Thoracic aorta (tissue), 2 donors: ENCODE measurements around the gene ZRANB1. TPM values are rescaled to one million over a fixed set of nuclear protein-coding genes. Genes with fewer than 3 reads are reported as not detected.

Source experiments
- ATAC-seq: fragments of 150-250 bp; one replicate; pipeline ENCODE4 v1.8.0; 2017; ENCODE audit warnings: low read depth; ENCODE audit not compliant: insufficient number of reproducible peaks, low FRiP score
- DNase-seq: peaks from one replicate; pipeline ENCODE4 v3.0.0-alpha.2; 2020; ENCODE audit warnings: low spot score
- H3K27ac ChIP-seq, 2 donors: fragments of 200-600 bp; sonication (generic); 1 replicate in 1 of 2; 2 replicates in 1 of 2; pipeline ENCODE4 v1.5.1; 2016; ENCODE audit warnings: mild to moderate bottlenecking in 2 of 2, moderate library complexity in 2 of 2
- H3K27me3 ChIP-seq: fragments of 200-600 bp; sonication (generic); replicated peaks from 2 replicates; pipeline ENCODE4 v1.6.0; 2016; ENCODE audit warnings: mild to moderate bottlenecking; ENCODE audit not compliant: insufficient read depth
- H3K36me3 ChIP-seq: fragments of 200-600 bp; sonication (generic); one replicate; pipeline ENCODE4 v1.5.1; 2016
- H3K4me1 ChIP-seq, 2 donors: fragments of 200-600 bp; sonication (generic); 1 replicate in 1 of 2; 2 replicates in 1 of 2; pipeline versions ENCODE4 v1.5.1 to v1.6.0; 2016; ENCODE audit warnings: low read depth in 2 of 2, mild to moderate bottlenecking in 1 of 2; ENCODE audit not compliant: control insufficient read depth in 1 of 2
- H3K4me3 ChIP-seq: fragments of 200-600 bp; sonication (generic); 2 replicates; pipeline ENCODE4 v1.5.1; 2016; ENCODE audit warnings: mild to moderate bottlenecking
- H3K9me3 ChIP-seq: fragments of 200-600 bp; sonication (generic); 2 replicates; pipeline ENCODE4 v1.5.1; 2016
- total RNA-seq, 2 donors: library from RNA; depleted of rRNA; stranded (reverse); fragments of >200 nt; gene quantifications; one replicate each; pipeline versions ENCODE4 v1.1.0 to v1.2.3, GENCODE V29; 2016
- TF ChIP-seq, protein P1 (sequence below): fragments of 200-600 bp; sonication (generic); IDR thresholded peaks from one replicate; pipeline ENCODE4 v1.5.1; 2019; ENCODE audit warnings: antibody characterized with exemption

Gene ZRANB1
- total RNA-seq, 2 donors from 2014 or later: 30.1 to 30.9 TPM

DNA sequence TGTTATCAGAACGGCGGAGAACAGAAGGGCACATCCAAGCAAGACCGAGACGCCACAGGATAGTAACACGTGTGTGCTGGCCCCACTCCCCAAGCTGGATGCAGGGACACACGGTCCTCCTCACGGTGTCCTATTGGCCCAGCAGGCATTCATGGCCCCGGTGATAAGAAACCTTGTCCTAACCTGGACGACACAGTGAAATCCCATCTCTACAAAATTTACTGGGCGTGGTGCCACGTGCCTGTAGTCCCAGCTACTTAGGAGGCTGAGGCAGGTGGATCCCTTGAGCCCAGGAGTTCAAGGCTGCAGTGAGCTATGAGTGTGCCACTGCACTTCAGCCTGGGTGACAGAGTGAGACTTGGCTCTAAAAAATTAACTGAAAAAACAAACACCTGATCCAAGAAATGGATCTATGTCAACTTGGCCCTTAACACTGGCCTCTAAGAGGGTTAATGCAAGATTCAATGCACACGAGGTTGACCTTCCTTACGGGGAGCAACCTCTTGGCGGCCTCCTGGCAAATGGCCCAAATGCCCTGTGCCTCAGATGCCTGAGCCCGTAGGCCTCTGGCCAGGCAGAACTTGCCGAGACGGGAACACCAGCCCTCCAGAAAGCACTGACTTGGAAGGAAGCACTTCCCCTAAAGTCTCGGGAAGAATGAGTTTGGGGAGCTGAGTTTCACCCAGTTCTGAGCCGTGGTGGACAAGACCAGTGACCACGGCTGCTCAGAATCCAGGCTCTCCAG lies 72.3 kb downstream of the ZRANB1 start:
- Histone ChIP-seq H3K4me3 (no peak overlapping the region), H3K4me1 (peaks cover 58 to 100% of the 10 kb centered on the region in 2 donors), H3K36me3 (no peaks in the 10 kb centered on the region), H3K27ac (peak overlapping the region; percentile 93 to 97), H3K27me3 (no peaks in the 10 kb centered on the region), H3K9me3 (no peaks in the 10 kb centered on the region)
- DNase-seq (no peak), ATAC-seq (no peak)
- TF ChIP-seq, protein P1, sequence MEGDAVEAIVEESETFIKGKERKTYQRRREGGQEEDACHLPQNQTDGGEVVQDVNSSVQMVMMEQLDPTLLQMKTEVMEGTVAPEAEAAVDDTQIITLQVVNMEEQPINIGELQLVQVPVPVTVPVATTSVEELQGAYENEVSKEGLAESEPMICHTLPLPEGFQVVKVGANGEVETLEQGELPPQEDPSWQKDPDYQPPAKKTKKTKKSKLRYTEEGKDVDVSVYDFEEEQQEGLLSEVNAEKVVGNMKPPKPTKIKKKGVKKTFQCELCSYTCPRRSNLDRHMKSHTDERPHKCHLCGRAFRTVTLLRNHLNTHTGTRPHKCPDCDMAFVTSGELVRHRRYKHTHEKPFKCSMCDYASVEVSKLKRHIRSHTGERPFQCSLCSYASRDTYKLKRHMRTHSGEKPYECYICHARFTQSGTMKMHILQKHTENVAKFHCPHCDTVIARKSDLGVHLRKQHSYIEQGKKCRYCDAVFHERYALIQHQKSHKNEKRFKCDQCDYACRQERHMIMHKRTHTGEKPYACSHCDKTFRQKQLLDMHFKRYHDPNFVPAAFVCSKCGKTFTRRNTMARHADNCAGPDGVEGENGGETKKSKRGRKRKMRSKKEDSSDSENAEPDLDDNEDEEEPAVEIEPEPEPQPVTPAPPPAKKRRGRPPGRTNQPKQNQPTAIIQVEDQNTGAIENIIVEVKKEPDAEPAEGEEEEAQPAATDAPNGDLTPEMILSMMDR: no peak

DNA sequence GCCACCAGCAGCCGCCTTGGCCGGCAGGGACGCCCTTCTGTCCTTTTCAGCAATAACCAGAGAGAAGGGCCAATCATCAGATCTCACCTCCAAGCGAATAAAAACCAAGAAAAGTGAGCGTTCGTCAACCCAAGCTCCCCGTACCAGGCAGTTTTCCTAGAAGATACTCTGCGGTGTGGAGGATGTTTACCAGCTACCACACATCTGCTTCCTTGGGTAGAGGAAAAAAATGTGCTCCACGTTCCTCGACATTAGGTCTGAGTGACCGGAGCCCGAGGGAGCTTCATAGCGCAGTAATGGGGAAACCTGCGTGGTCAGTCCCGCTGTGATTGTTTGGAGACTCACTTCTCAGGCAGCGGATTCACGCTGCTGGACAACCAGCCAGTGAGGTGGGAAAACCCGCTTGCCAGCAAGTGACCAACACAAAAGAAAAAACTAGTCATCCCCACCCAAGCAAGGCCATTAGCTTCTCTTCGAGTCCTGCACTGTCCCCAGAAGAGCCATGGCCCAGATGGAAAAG lies 73.0 kb downstream of the ZRANB1 start:
- TF ChIP-seq, protein P1: no peak
- Histone ChIP-seq H3K4me1 (peaks cover 59 to 100% of the 10 kb centered on the region in 2 donors), H3K27me3 (no peaks in the 10 kb centered on the region), H3K27ac (peak overlapping the region; percentile 93 to 97), H3K9me3 (no peaks in the 10 kb centered on the region), H3K36me3 (no peaks in the 10 kb centered on the region), H3K4me3 (peak overlapping the region; percentile 53)
- ATAC-seq (no peak), DNase-seq (no peak)

DNA sequence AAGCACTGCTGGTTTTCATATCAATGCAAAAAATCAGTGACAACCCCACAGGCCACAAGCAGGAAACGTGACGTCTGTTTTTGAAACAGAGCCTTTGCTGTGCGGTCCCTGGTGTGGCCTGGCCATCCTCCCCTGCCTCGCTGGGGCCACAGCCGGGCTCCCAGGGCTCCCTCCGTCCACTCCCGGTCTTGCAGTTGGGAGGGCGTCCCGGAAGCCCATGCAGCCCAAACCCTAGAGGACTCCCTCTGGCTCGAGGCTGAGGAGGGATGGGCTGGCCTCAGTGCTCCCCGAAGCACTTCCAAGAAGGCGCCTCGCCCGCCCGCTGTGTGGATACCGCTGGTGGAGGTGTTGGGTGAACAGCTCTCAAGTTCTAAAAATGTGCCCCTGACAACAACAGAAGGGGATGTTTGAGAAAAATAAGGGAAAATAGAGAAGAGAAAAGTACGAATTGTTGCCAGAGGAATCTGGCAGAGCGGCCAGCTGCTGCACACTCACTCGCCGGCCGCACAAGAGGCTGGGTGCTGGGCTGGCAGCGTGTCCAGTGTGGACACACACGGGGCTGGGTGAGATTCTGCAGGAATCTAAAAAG lies 73.5 kb downstream of the ZRANB1 start:
- peak overlapping the region; percentile 93 to 97 for H3K27ac ChIP-seq
- H3K27me3 ChIP-seq: no peaks in the 10 kb centered on the region
- peaks cover 59 to 100% of the 10 kb centered on the region in 2 donors for H3K4me1 ChIP-seq
- H3K36me3 ChIP-seq: no peaks in the 10 kb centered on the region
- ATAC-seq: peak; percentile 23
- TF ChIP-seq, protein P1: no peak
- DNase-seq: no peak
- peak overlapping the region; percentile 53 for H3K4me3 ChIP-seq
- H3K9me3 ChIP-seq: no peaks in the 10 kb centered on the region

DNA sequence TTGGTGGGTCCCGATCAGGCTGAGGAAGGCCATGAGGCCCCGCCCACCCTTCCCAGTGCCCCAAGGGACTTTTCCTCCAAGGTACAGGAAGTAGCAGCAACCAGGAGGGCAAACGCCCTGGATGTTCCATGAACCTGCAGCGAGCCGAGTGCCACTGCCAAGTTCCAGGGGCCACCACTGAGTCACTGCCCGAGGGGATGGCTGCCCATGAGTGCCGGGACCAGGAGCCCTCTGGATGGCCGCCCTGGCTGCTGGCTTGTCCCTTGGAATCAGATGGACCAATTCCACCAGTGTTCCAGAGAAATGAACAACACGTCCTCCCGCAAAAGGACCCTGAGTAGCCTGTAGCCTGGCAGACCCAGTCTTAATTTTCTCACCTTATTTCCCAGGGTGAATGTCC lies 74.2 kb downstream of the ZRANB1 start:
- H3K27me3 ChIP-seq: no peaks in the 10 kb centered on the region
- H3K4me3 ChIP-seq: peak overlapping the region; percentile 53
- peaks cover 56 to 100% of the 10 kb centered on the region in 2 donors for H3K4me1 ChIP-seq
- ATAC-seq (peak; percentile 29), DNase-seq (peak; percentile 80)
- TF ChIP-seq, protein P1: no peak
- peak overlapping the region; percentile 93 to 97 for H3K27ac ChIP-seq
- no peaks in the 10 kb centered on the region for H3K9me3 ChIP-seq
- H3K36me3 ChIP-seq: no peaks in the 10 kb centered on the region

DNA sequence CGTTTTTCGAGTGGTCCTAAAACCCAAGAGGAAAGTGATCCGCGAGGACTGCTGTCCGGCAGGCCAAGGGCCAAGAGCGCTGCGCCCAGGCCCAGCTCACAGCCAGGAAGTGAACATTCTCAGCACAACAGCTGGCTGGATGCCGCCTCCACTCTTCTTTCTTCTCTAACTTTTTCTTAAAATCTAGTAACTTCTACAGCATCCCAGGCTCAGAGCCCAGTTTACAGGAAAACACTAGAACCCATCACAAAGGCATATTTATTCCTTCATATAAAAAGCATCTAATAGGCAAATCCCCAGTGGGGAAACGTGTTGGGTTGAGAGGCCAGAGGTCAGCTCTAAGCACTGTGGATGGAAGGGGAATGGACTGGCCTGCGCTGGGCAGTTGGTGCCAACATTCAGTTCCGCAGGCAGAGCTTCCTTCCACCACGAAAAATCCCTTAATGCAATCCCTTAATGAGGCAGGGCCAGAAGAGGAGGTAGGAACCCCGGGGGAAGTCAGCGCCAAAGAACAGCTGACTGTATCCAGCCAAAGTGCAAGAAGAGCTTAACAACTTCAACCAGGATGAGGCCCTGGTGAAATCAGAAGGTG lies 74.8 kb downstream of the ZRANB1 start:
- Histone ChIP-seq H3K36me3 (no peaks in the 10 kb centered on the region), H3K9me3 (no peaks in the 10 kb centered on the region), H3K27me3 (no peaks in the 10 kb centered on the region), H3K4me3 (peak overlapping the region; percentile 41), H3K4me1 (peaks cover 53 to 100% of the 10 kb centered on the region in 2 donors), H3K27ac (peak overlapping the region; percentile 93 to 97)
- ATAC-seq: peak; percentile 3
- no peak for DNase-seq
- TF ChIP-seq, protein P1: no peak
